Superior temporal gyrus (tissue), 1 donor: ENCODE measurements around the gene TBXAS1.

ENCODE experiments used
- DNase-seq: peaks from one replicate; pipeline ENCODE4 v3.0.0-alpha.2; 2016; ENCODE audit errors: extremely low spot score

The TBXAS1 gene

GRCh38 chr7:139829025-139829774 is at the start of gene TBXAS1:
Gene TBXAS1 (plus strand): TSS chr7:139829264. CDS start chr7:139829391, 127 bp downstream.
- DNase-seq: peak; percentile 15

DNA sequence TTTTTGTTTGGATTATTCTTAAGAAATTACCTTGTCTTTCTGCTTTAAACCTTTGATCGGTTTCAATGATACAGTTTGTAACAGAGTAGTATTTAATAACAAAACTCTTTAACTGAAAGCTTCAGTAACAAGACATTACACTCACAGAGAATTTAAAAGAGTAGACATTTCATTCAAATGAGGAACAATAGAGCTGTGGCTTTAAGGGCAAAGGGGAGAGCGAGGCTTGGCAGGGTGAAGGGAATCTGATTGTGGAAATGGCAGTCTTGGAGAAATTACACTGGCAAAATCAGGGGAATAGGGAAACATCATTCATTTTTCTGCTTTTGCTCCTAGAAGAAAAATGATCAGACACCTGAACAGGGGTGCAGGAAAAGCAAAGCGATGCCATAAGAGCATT is 46.1 kb upstream of the TBXAS1 start:
- DNase-seq: no peak

- DNase-seq: no peak
Observed at GRCh38 chr7:139783647-139784385, 45.2 kb upstream of the TBXAS1 start.

DNA sequence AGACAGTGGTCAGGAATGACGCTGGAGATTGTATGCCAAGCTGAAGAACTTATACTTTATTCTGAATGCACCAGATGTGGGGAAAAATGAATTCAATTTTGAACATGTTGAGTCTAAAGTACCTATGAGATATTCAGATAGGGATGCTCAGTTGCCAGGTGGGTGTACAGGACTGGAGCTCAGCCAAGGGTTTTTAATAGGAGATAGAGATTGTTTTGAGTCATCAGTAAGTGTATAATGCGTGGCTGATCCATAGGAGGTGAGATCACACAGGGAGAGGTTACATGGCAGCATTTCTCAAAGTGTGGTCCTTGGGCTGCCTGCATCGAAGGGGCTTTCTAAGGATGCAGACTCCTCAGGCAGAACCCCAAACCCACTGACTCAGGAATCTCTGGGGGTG is 44.4 kb upstream of the TBXAS1 start:
- DNase-seq: no peak

GRCh38 chr7:139791316-139791715 is 37.7 kb upstream of the TBXAS1 start:
- no peak for DNase-seq

GRCh38 chr7:139797607-139798006 is 31.5 kb upstream of the TBXAS1 start:
- no peak for DNase-seq

GRCh38 chr7:139798221-139798620 is 30.8 kb upstream of the TBXAS1 start:
- no peak for DNase-seq

DNA sequence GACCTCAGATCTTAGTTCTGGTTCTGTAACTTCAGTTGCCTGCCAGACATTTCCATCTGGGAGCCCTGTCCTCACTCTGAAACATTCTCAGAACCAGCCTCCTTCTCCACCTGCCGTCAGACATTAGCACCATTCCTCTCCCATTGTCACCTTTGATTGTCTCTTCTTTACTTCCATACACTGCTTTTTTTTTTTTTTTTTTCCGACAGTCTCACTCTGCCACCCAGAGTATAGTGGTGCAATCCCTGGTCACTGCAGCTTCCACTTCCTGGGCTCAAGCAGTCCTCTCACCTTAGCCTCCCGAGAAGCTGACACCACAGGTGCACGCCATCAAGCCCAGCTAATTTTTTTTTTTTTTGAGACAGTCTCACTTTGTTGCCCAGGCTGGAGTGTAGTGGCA is 30.2 kb upstream of the TBXAS1 start:
- peak; percentile 53 for DNase-seq

GRCh38 chr7:139799586-139799985 is 29.5 kb upstream of the TBXAS1 start:
- DNase-seq: no peak

DNA sequence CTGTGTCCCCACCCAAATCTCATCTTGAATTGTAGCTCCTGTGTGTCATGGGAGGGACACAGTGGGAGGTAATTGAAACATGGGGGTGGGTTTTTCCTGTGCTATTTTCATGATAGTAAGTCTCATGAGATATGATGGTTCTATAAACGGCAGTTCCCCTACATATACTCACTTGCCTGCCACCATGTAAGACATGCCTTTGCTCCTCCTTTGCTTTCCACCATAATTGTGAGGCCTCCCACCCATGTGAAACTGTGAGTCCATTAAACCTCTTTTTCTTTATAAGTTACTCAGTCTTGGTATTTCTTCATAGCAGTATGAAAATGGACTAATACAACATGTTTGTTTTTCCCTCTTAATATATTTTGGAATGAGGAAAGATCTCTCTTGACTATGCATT is 24.5 kb upstream of the TBXAS1 start:
- DNase-seq: no peak

- no peak for DNase-seq
Observed at GRCh38 chr7:139807009-139807408, 22.1 kb upstream of the TBXAS1 start.

DNA sequence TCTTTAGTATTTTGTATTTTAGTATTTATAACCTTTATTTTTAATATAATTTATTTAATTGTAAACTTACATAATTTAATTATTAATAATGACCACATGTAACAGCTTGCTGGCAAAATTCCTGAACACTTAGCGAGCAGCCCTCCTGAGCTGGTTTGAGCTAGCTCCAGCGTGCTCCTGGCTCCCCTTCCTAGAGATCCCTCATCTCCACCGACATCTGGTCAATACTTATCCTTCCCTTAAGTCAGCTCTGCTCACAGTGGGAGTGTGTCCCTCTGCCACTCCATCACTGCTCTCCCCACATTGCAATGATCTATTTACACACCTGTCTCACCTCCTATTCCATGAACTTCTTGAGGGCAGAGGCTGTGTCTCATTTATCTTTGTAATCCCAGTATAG is 20.6 kb upstream of the TBXAS1 start:
- DNase-seq: no peak

DNA sequence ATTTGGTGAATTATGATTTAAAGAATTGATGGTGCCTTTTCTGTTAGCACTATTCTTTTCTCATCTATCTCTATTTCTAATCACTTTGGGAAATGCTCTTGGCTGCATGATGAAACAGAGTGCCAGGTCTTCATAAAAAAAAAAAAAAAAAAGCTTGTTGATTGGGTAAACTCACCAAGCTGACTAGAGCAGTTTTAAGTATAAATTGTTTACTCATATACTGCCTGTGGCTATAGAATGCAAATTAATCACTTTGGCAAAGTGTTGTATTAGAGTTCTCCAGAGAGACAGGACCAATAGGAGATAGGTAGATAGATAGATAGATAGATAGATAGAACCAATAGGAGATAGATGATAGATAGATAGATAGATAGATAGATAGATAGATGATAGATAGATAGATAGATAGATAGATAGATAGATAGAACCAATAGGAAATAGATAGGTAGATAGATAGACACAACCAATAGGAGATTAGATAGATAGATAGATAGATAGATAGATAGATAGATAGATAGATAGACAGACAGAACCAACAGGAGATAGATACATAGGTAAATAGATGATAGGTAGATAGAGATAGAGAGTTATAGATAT is 20.1 kb upstream of the TBXAS1 start:
- DNase-seq: no peak

GRCh38 chr7:139811066-139811465 is 18.0 kb upstream of the TBXAS1 start:
- DNase-seq: peak; percentile 19

GRCh38 chr7:139813151-139813550 is 15.9 kb upstream of the TBXAS1 start:
- no peak for DNase-seq

- no peak for DNase-seq
Observed at GRCh38 chr7:139813689-139814088, 15.4 kb upstream of the TBXAS1 start.

DNA sequence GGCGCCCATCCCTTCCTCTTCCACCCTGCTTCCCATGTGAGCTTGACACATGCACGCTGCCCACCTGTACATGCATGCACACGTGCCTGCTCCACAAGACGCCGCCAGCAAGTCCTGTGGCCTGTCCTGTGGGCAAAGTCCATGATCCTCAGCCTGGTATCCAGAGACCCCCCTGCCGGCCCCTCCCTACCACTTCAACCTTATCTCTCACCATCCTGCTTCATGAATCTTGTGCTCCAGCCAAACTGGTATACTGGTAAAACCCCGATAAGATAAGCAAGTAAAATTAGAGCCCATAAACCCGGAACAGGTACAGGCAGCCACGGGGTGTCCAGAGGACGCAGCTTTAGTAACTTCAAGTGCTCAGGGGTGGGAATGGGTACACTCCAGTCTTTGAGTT is 11.8 kb upstream of the TBXAS1 start:
- no peak for DNase-seq

- DNase-seq: no peak
Observed at GRCh38 chr7:139820089-139820488, 9.0 kb upstream of the TBXAS1 start.

- DNase-seq: no peak
Observed at GRCh38 chr7:139821349-139822105, 7.5 kb upstream of the TBXAS1 start.

- DNase-seq: no peak
Observed at GRCh38 chr7:139822855-139823254, 6.2 kb upstream of the TBXAS1 start.

GRCh38 chr7:139823959-139824521 is 5.0 kb upstream of the TBXAS1 start:
- no peak for DNase-seq
